ENCODE results near the gene FGA.
"Not testable (repeated sequence)": the region's sequence is repeated elsewhere in the genome, so short reads cannot be mapped to it uniquely, and the experiment has no call there.

Gene FGA

DNA sequence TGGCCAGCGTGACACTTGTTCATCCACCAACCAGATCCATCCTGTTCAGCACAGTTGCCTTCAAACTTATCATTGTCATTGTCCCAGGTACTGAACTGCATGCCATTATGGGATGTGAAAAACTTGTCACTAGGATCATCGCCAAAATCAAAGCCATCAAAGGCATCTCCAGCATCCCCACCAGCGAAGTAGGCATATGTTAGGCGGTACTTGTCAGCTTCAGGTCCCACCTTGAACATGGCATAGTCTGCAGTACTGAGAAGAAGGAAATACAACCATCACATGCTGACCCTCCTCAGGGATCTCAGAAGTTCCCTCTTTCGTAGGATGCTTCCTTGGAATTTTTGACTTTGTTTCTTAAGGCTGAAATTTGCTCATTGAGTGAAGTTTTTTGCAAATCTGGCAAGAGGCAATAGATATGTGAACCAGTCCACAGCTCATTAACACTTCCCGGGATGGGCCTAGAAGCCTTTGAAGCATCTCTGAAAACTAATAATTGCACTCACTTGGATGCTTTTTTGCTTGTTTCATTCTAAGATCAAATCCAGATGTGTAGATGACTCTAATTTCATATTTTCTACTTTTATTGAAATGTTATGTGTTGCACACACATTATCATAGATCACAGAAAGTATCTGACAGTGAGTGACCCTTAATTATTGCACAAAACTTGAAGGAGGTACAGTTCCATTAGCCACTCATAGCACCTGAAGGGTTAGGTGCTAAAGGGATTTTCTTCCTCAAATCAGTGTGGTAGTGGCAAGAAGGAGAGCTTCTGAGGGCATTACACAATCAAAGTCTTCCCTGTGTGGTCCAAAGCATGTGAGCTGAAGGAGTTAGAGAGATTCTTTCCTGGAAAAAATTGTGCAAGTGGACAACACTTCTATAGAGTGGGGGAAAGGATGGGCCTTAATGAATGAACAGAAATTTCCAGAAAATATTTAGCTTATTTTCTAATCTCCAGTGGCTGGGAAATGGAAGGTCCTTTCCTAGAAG lies 16.5 kb upstream of the FGA start:
- no peak for DNase-seq

DNA sequence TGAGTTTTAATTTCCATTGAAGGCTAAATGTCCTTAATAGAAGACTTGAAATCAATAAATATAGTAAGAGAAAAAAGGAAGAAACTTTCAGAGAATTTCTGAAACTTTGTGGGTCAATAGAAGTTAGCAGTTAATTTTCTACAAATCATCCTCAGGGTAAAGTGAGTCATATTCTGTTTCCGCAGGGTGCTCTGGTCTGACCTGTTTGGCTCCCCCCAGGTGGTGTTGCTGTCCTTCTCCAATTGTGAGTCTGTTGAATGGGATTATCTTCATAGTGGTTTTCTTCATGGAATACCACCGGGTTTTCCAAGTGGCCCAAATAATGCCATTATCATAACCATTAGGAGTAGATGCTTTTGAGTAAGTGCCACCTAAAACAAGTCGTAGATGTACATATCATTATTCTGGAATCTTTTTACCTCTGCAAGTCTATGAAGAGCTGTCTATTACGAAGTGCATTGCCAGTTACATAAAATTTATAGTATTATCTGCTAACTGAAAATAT lies 14.2 kb upstream of the FGA start:
- no peak for DNase-seq

DNA sequence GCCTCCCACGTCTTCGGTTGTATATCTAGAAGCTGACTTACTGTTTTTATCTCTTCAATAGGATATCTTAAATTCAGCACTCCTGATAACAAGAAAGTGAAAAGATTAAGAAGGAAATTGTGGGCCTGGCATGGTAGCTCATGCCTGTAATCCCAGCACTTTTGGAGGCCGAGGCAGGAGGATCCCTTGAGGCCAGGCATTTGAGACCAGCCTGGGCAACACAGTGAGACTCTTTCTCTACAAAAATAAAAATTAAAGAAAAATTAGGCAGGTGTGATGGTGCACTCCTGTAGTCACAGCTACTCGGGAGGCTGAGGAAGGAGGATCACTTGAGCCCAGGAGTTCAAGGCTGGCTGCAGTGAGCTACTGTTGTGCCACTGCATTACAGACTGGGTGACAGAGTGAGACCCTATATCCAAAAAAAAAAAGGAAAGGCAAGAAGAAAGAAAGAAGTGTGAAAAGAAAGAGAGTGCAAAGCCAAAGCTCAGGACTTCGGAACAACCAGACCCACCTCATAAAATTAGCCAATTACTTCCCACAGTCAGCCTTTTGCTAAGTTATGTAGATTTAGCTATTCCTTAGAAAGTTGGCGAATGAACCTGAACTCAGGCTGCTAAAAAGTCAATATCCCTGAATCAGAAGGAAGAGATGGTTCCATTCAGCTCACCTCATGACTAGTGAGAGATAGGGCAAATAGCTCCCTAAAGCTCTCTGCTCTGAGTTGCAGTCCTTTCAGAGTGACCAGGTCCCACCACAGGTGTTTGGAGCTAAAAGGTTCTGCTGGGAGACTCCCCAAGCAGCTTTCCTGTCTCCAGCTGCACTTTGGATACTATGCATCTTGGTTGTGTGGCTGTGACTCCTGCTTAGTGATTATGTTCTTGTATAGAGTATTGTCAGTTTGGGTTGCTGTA lies 12.7 kb upstream of the FGA start:
- no peak for DNase-seq

DNA sequence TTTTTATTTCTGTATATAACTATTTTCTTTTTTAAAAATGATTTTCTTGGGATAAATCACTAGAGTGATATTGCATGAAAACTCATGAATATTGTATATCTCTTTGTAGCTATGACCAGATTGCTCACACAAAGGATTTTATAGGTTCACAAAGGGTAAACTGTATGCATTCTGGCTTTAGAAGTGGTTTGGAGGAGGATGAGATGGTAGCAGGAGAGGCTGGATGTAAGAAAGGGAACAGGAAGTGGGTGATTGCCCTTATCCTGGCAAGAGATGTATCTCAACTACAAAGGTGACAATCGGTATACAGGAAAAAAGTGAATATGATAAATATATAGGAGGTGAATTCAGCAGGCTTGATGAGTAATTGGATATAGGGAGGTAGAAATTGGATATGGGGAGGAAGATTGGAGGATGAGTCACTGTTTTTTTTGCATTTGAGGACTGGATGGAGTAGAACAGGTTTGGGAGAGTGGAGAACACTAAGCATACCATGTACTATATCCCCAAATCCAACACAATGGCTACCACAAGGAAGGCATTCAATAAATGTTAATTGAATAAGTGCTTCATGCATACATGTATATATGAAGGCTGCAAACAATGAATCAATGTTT lies 12.0 kb upstream of the FGA start:
- no peak for DNase-seq

DNA sequence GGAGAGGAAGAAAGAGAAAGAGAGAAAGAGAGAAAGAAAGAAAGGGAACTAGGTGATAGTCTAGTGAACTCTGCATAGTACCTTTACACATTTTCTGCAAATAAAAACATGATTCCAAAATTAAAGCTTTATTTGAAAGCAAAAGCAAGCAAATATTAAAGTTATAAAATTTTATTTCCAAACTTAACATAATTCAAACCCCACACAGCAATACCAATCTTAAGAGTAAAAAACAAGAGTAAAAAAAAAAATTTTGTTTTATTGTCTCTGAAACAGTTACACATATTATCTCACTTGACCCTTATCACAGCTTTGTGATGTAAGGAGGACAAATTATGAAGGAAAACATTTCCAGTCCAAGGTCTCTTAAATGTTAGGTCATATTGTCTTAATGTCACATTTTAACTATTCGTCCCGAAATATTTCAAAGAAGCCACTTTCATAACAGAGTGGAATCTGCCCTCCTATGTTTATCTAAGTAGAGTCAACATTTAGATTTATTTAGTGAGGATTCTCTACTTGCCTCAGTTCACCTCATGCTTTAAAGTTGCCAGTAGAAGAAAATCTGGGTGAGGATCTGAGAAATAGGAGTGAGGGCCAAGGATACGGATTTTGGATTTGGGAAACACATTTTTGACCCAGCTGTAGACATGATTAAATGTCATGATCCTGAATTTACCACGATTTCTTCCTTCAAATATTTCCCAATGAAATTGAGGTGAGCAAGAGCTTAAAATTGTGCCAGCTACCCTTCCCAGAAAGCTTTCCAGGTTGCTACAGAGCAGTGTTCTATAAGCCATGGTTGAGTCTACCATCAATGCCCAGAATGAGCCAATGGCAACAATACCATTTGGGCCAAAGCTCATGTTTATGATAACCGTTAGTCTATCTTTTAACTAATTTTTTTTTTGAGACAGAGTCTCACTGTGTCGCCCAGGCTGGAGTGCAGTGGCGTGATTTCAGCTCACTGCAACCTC lies 7.5 kb upstream of the FGA start:
- no peak for DNase-seq

DNA sequence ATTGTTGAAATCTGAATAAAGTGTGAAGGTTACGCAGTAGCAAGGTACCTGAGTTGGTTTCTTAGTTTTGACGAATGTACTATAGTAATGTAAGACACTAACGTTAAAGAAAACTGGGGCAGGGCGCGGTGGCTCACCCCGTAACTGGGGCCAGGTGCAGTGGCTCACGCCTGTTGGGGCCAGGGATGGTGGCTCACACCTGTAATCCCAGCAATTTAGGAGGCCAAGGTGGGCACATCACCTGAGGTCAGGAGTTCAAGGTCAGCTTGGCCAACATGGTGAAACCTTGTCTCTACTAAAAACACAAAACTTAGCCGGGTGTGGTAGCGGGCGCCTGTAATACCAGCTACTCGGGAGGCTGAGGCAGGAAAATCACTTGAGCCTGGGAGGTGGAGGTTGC lies 6.7 kb upstream of the FGA start:
- not testable (repeated sequence) for DNase-seq

DNA sequence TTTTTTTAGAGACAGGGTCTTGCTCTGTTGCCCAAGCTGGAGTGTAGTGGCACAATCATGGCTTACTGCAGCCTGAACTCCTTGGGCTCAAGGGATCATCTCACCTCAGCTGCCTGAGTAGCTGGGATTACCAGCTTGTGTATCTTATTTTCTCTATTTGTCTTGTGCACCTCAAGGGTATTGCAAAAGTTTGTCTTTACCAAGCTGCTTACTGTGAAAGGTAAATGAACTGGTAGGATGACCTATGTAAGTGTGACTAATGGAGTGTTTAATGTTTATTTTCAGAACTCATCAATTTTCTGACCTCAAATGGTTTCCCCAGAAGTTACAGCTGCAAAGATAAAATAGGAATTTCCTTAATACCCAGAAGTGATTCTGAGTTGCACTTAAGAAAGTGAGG lies 5.3 kb upstream of the FGA start:
- DNase-seq, result no peak

DNA sequence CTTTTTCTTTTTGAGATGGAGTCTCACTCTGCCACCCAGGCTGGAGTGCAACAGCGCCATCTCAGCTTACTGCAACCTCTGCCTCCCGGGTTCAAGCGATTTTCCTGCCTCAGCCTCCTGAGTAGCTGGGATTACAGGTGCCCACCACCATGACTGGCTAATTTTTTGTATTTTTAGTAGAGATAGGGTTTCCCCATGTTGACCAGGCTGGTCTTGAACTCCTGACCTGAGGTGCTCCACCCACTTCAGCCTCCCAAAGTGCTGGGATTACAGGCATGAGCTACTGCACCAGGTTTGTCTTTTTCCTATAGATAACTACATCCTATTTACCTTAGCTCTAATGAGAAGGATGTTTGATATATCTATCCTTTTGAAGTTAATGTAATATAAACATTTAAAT lies 3.8 kb upstream of the FGA start:
- DNase-seq, result not testable (repeated sequence)

DNA sequence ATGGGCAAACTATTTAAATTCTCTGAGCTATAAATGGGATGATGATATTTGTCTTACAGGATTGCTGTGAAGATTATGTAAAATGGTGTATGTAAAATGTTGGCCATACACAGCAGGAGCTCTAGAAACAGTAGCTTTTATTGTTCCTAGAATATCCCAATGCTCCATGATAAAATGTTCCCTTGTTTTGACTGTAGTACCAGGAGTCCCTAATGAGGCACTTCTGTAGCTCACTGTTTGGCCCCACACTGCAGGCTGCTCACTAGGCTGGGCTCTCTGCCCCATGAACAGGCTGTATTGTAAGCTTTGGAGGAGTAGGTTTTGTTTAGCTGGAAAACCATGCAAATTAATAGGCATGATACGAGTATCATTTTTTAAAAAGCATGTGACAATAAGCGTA lies 3.3 kb upstream of the FGA start:
- no peak for DNase-seq

DNA sequence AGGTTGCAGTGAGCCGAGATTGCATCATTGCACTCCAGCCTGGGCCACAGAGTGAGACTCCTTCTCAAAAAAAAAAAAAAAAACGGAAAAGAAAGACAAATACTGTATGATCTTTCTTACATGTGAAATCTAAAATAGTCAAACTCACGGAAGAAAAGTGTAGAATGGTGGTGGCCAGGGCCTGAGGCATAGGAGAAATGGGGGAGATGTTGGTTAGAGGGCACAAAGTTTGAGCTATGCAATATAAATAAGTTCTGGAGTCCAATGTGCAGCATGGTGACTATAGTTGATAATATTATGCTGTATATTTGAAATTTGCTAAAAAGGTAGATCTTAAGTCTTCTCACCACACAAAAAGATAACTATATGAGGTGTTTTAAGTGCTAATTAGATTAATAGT lies 1.3 kb upstream of the FGA start:
- no peak for DNase-seq

DNA sequence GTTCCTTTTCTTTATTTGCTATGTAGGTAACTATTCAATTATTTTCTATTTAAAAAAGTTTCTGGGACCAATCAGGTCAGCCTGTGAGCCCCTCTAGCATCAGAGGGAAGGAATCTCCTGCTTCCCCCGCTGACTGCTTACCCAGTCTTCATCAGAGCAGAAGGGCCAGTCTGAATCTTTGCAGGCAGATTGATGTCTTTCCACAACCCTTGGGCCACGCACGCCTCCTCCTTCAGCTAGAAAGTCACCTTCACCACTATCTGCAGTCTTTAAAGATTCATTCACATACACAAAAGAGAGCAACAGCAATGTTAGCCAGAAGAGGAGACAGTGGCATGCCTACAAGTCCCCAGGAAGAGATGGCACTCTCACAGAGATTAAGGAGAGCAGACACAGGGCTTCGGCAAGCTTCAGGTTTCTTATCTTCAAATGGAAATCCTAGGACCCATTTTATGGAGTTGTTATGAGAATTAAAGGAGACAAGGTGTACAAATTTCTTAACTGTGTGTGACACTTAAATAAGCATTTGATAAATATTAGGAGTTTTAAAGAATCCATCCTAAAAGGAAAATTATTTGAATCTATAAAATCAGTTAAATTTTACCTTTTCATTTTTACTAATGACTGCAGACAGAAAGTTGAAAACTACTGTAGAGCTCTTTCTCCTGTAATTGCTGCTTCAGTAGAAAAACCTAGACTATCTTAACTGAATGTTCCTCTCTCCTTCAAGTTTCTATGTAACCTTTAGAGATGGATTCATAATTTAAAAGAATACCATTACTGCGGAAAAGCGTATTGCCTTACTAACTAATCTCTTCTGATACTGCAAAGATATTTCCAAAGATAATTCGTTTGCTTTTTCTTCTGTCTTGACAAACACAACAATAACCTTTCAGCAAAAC lies 995 bp downstream of the FGA start:
- DNase-seq, result no peak

DNA sequence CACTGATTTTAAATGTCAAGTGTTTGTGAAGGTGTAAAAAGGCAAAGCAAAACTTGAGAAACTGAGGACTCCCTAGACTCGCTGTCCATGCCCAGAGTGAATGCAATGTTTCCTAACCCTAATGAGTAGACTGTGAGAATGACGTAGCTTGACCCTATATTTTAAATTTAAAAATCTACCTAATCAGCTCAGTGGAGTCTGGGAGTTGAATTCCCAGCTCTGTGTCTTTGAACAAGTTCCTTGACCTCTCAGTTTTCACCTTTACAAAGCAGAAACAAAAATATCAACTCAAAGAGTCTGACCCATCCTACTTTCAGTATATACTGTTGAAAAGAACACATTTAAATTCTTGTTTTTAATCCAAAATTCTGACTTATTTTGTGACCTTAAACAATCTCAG lies 2.3 kb downstream of the FGA start:
- DNase-seq, result no peak

DNA sequence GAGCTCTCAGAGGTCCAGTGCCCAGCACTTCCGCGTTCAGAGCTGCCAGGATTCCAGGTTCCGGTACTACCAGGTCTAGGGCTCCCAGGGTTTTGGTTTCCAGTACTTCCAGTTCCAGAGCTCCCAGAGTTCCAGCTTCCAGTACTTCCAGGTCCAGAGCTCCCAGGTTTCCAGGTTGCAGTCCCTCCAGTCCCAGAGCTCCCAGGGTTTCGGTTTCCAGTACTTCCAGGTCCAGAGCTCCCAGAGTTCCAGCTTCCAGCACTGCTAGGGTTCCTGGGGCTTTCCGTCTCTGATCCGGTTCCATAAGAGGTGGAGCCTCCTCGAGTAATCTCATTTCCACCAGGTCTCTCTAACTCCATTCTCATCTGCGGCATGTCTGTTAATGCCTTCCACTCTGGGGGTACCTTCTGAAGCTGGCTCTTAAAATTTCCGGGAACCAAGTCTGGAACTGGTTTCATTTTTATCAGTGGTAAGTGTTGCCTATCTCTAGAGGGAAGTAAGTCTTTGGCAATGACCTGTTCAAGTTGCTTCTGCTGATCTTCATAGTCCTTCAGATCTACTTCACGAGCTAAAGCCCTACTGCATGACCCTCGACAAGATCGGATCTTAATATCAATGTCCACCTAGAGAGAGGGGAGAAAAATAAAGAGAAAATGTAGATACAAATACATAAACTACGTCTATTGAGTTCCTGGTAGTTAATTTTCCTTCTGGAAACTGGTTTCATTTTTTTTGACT lies 4.1 kb downstream of the FGA start:
- no peak for DNase-seq

DNA sequence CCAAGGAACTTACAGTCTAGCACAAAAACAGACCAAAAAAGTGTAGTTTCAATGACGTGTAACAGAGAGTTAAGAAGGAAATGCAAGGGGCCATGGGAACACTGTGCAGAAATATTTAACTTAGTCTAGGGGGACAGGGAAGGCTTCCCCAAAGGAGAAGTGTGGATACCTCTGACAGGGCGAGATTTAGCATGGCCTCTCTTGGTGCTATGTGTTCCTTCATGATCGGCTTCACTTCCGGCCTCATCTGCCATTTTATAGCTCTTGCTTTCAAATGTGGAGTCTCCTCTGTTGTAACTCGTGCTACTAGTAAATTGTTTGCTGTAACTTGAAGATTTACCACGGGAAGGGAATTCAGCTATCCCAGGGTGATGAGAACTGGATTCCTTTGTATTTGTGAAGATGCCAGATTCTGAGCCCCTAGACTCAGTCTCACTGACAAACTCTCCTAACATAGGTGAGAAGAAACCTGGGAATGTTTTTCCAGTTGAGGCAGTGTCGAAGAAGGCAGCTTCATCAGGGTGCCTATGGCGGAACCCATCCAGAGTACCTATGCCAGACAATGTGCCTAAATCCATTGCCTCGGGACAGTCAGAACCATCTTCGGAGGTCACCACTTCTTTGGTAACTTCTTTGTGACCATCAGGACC lies 5.0 kb downstream of the FGA start:
- no peak for DNase-seq

DNA sequence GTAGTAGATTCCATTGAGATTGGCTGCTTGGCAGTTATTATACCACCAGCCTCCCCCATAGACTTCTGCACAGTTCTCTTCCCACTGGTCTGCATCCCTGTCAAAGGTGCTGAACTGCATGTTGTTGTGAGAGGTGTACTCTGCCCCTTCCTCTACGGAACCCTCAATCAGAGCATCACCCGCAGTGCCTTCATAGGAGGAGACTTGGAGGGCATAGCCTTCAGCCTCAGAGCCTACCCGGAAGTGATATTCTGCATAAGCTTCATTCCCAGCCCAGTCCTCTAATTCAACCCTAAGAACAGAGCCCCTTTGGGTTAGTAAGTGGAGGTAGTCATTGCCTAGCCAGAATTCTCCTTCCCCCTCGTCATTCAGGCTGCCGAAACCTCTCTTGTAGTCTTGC lies 6.3 kb downstream of the FGA start:
- no peak for DNase-seq

DNA sequence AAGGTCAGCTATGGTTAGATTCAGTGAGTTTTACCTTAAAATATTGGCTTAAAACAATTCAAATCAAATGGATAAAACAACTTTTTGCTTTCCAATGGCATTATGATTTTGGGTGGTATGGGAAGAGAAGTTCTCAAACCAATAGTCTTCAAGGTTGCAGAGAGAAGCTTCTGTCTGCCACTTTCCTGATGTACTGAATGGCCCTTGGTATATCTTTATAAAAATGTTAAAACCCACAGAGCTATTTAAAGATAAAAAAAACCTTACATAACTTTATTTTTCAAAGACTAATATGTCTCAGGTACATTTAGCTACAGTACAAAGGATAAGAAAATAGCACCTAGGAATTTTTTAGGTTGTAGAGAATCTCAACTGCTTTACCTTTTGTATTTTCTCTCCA lies 6.9 kb downstream of the FGA start:
- no peak for DNase-seq

DNA sequence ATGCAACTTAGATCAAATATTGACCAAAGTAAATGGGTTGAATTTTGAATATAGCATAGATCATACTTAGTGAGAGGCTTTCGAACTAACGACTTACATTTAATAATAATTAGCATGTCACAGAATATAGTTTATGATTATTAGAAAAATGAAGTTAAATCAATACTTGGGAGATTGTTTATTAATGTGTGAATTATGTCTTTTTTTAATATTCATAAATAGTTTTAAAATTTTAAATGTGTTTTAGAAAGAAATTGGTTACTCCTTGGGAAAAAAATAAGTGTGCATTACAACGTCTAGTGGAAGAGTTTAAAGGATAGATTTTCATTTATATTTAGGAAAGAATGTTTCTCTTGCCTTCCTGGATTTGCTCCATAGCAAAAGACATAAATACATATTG lies 7.3 kb downstream of the FGA start:
- DNase-seq, result no peak

DNA sequence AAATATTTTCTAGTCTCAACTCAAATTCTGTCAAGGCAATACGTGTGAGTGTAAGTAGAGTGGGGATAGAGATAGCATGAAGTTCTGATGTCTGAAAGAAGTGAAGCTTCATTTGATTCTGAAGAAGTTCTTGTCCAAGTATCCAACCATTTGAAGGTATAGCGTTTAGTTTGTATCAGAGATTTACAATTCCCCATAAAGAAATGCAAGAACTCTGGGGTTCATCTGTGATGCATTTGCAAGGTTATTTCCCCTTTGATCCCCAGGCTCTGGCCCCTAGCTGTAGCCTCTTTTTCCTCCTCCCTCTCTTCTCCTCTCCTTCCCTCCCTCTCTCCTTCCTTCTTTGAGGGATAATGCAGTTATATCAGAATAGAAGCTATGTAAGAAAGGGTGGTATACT lies 7.8 kb downstream of the FGA start:
- DNase-seq, result no peak

DNA sequence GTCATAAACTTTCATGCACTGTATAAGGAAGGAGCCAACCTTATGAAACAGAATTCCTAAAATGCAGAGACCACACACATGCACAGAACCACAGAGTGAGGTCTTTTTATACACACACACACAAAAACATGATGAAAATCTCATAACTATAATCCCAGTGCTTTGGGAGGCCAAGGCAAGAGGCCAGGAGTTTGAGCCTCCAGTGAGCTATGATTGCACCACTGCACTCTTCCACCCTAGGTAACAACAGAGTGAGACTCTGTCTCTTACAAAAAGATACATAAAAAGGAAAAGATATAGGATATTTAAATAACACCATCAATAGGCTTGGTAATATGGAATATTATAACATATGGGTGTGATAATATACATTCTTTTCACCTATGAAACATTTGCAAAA lies 10.6 kb downstream of the FGA start:
- DNase-seq, result no peak

DNA sequence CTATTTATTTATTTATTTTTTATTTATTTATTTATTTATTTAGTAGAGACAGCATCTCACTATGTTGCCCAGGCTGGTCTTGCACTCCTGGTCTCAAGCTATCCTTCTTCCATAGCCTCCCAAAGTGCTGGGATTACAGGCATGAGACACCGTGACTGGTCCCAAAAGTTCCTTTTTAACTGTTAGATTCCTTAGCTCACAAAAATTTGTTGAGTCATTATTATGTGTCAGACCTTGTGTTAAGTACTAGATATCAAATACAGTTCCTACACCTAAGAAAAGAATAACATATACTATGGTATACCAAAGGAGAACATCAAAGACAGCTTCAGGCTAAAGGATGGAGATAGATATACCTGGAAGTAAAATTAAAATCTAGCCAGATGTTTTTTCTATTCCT lies 11.6 kb downstream of the FGA start:
- no peak for DNase-seq
